ENCODE results near the gene LTA4H. TPM values are rescaled to one million over a fixed set of nuclear protein-coding genes. Genes with fewer than 3 reads are reported as not detected.
A peak's percentile ranks its signal among the peaks of the same experiment; 100 is the strongest.

LTA4H gene
- total and polyA plus RNA-seq, 2 experiments from 2014 or later, result 46.2 to 62.9 TPM

- no peaks in the 10 kb centered on the region for H3K9me3 ChIP-seq (ENCODE audit: low read depth)
- H3K79me2 ChIP-seq (ENCODE audit: insufficient read depth), result no peaks in the 10 kb centered on the region
- H4K20me1 ChIP-seq (ENCODE audit: insufficient read depth), result no peaks in the 10 kb centered on the region
- no peak overlapping the region for H3K9ac ChIP-seq
- in situ Hi-C loops (cut with MboI), result no loop called here
- H3K27ac ChIP-seq, result no peak overlapping the region
- WGBS, 2 experiments (ENCODE audit: low coverage in 1 of 2, low lambda C conversion rate in 2 of 2, missing lambda C conversion rate in 2 of 2), result 54 to 64% methylated on average over 1 of the region's 1 CpG
- H3K4me1 ChIP-seq (ENCODE audit: insufficient read depth), result no peaks in the 10 kb centered on the region
- no peaks in the 10 kb centered on the region for H3F3A ChIP-seq (ENCODE audit: insufficient read depth)
- no peak for TF ChIP-seq EZH2phosphoT487 (IDR thresholded peaks at IDR 0.05; ENCODE audit: insufficient read depth, low read depth)
- no peak for TF ChIP-seq EZH2 (IDR thresholded peaks at IDR 0.05; ENCODE audit: insufficient read depth, poor library complexity, severe bottlenecking)
- H3K36me3 ChIP-seq (ENCODE audit: low read depth), result no peaks in the 10 kb centered on the region
- no peak overlapping the region for H3K4me3 ChIP-seq
- no peak overlapping the region for H3K4me2 ChIP-seq (ENCODE audit: unreplicated experiment)
- H2AFZ ChIP-seq, result no peak overlapping the region
- H3K27me3 ChIP-seq (replicated peaks; ENCODE audit: insufficient read depth), result peaks cover 14% of the 10 kb centered on the region
- no peaks in the 10 kb centered on the region for H3K9me2 ChIP-seq (ENCODE audit: insufficient read depth)
- DNase-seq, result peak; percentile 45
These were observed 76.3 kb downstream of the LTA4H start for GRCh38 chr12:95959107-95959506.

DNA sequence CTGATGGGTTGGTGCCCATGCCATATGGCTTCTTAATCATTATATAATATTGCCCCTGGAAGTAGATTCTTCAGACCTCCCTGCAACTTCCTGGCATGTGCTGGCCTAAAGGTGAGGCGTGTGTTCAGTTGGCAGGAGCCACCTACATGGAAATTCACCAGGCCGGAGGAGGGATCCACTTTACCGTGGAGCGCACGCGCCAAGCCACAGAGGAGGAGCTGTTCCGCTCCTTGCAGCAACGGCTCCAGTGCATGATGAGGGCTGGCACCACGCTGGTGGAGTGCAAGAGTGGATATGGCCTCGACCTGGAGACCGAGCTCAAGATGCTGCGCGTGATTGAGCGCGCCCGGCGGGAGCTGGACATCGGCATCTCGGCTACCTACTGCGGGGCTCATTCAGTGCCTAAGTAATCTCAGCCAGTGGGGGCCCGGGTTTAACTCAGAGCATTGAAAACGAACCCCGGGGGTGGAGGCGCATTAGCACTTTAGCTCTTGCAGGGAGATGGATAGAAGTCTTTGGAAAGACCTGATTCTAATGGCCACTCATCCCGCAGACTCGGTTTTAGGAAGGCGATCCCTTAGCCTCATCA lies 78.7 kb downstream of the LTA4H start:
- WGBS, 2 experiments (ENCODE audit: low coverage in 1 of 2, low lambda C conversion rate in 2 of 2, missing lambda C conversion rate in 2 of 2), result 66 to 79% methylated on average over 27 of the region's 27 CpGs
- in situ Hi-C loops (cut with MboI), result no loop called here

GRCh38 chr12:95955549-95956159 lies 79.7 kb downstream of the LTA4H start:
- H3K4me3 ChIP-seq, result no peak overlapping the region
- H2AFZ ChIP-seq, result no peak overlapping the region
- H3K9me3 ChIP-seq (ENCODE audit: low read depth), result no peaks in the 10 kb centered on the region
- H3K27me3 ChIP-seq (replicated peaks; ENCODE audit: insufficient read depth), result peaks cover 13% of the 10 kb centered on the region; the same call in 1 of the 2 replicates
- in situ Hi-C loops (cut with MboI), result no loop called here
- TF ChIP-seq EZH2 (IDR thresholded peaks at IDR 0.05; ENCODE audit: insufficient read depth, poor library complexity, severe bottlenecking) (no peak), EZH2phosphoT487 (IDR thresholded peaks at IDR 0.05; ENCODE audit: insufficient read depth, low read depth) (no peak)
- 59 to 78% methylated on average over 7 of the region's 7 CpGs for WGBS, 2 experiments (ENCODE audit: low coverage in 1 of 2, low lambda C conversion rate in 2 of 2, missing lambda C conversion rate in 2 of 2)
- H3F3A ChIP-seq (ENCODE audit: insufficient read depth), result no peaks in the 10 kb centered on the region
- no peaks in the 10 kb centered on the region for H3K4me1 ChIP-seq (ENCODE audit: insufficient read depth)
- H3K9ac ChIP-seq, result no peak overlapping the region
- H3K79me2 ChIP-seq (ENCODE audit: insufficient read depth), result no peaks in the 10 kb centered on the region
- DNase-seq, result no peak
- no peak overlapping the region for H3K4me2 ChIP-seq (ENCODE audit: unreplicated experiment)
- H4K20me1 ChIP-seq (ENCODE audit: insufficient read depth), result no peaks in the 10 kb centered on the region
- no peaks in the 10 kb centered on the region for H3K36me3 ChIP-seq (ENCODE audit: low read depth)
- H3K27ac ChIP-seq, result no peak overlapping the region
- no peaks in the 10 kb centered on the region for H3K9me2 ChIP-seq (ENCODE audit: insufficient read depth)

More for the DNA sequence above, 78.7 kb downstream of the LTA4H start:
- H3K27ac ChIP-seq, result no peak overlapping the region
- no peak overlapping the region for H3K9ac ChIP-seq
- TF ChIP-seq EZH2 (IDR thresholded peaks at IDR 0.05; ENCODE audit: insufficient read depth, poor library complexity, severe bottlenecking) (no peak), EZH2phosphoT487 (IDR thresholded peaks at IDR 0.05; ENCODE audit: insufficient read depth, low read depth) (no peak)
- peaks cover 19% of the 10 kb centered on the region for H3K27me3 ChIP-seq (replicated peaks; ENCODE audit: insufficient read depth)
- H3K9me3 ChIP-seq (ENCODE audit: low read depth), result no peaks in the 10 kb centered on the region
- no peak overlapping the region for H2AFZ ChIP-seq
- no peaks in the 10 kb centered on the region for H4K20me1 ChIP-seq (ENCODE audit: insufficient read depth)
- no peak overlapping the region for H3K4me3 ChIP-seq
- no peaks in the 10 kb centered on the region for H3K4me1 ChIP-seq (ENCODE audit: insufficient read depth)
- H3K79me2 ChIP-seq (ENCODE audit: insufficient read depth), result no peaks in the 10 kb centered on the region
- H3K9me2 ChIP-seq (ENCODE audit: insufficient read depth), result no peaks in the 10 kb centered on the region
- no peaks in the 10 kb centered on the region for H3F3A ChIP-seq (ENCODE audit: insufficient read depth)
- DNase-seq, result no peak
- H3K36me3 ChIP-seq (ENCODE audit: low read depth), result no peaks in the 10 kb centered on the region
- H3K4me2 ChIP-seq (ENCODE audit: unreplicated experiment), result no peak overlapping the region

- H3K36me3 ChIP-seq (ENCODE audit: low read depth), result no peaks in the 10 kb centered on the region
- no peaks in the 10 kb centered on the region for H4K20me1 ChIP-seq (ENCODE audit: insufficient read depth)
- H2AFZ ChIP-seq, result no peak overlapping the region
- in situ Hi-C loops (cut with MboI), result no loop called here
- no peak overlapping the region for H3K4me3 ChIP-seq
- DNase-seq, result no peak
- 0 to 5% methylated on average over 1 of the region's 1 CpG for WGBS, 2 experiments (ENCODE audit: low coverage in 1 of 2, low lambda C conversion rate in 2 of 2, missing lambda C conversion rate in 2 of 2)
- H3K4me1 ChIP-seq (ENCODE audit: insufficient read depth), result no peaks in the 10 kb centered on the region
- H3K9ac ChIP-seq, result no peak overlapping the region
- no peaks in the 10 kb centered on the region for H3K79me2 ChIP-seq (ENCODE audit: insufficient read depth)
- H3F3A ChIP-seq (ENCODE audit: insufficient read depth), result no peaks in the 10 kb centered on the region
- H3K9me2 ChIP-seq (ENCODE audit: insufficient read depth), result no peaks in the 10 kb centered on the region
- no peak overlapping the region for H3K4me2 ChIP-seq (ENCODE audit: unreplicated experiment)
- H3K27me3 ChIP-seq (replicated peaks; ENCODE audit: insufficient read depth), result 0 out of 2 replicates have a peak, but pooled peaks cover 15% of the 10 kb centered on the region
- no peak for TF ChIP-seq EZH2 (IDR thresholded peaks at IDR 0.05; ENCODE audit: insufficient read depth, poor library complexity, severe bottlenecking)
- TF ChIP-seq EZH2phosphoT487 (IDR thresholded peaks at IDR 0.05; ENCODE audit: insufficient read depth, low read depth), result no peak
- H3K9me3 ChIP-seq (ENCODE audit: low read depth), result no peaks in the 10 kb centered on the region
- no peak overlapping the region for H3K27ac ChIP-seq
These were observed 82.4 kb downstream of the LTA4H start for GRCh38 chr12:95953000-95953399.
